ENCODE data around the gene SAT2.
"Not testable (repeated sequence)": the region's sequence is repeated elsewhere in the genome, so short reads cannot be mapped to it uniquely, and the experiment has no call there.

Gene SAT2

GRCh38 chr17:7633093-7633492, 5.5 kb upstream of the SAT2 start:
- DNase-seq: no peak

GRCh38 chr17:7632492-7632894, 4.9 kb upstream of the SAT2 start:
- no peak for DNase-seq

GRCh38 chr17:7631398-7632380, 4.1 kb upstream of the SAT2 start:
- no peak for DNase-seq

- DNase-seq: no peak
Observed at GRCh38 chr17:7629939-7630571, 2.4 kb upstream of the SAT2 start, which contains the start of gene SHBG. TSS of gene SHBG (plus strand) at chr17:7630135. CDS start at chr17:7630173, 38 bp downstream.

DNA sequence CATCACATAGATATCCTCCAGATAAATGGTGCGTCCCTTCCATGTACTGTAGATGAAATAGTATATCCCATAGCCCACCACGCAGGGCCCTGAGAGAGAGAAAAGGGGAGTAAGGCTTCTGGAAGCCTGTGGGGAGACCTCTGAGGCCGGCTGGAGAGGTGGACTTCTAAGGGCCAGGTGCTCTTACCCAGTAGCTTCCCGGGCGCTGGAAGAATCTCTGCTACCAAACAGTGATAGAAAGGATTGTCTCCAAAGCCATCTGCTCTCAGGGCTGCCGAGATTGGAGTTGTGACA, 718 bp downstream of the SAT2 start:
- no peak for DNase-seq

GRCh38 chr17:7626307-7626706, 1.3 kb downstream of the SAT2 start:
- DNase-seq: no peak

GRCh38 chr17:7625749-7626148, 1.9 kb downstream of the SAT2 start:
- not testable (repeated sequence) for DNase-seq

- DNase-seq: no peak
Observed at GRCh38 chr17:7623661-7624060, 4.0 kb downstream of the SAT2 start.

DNA sequence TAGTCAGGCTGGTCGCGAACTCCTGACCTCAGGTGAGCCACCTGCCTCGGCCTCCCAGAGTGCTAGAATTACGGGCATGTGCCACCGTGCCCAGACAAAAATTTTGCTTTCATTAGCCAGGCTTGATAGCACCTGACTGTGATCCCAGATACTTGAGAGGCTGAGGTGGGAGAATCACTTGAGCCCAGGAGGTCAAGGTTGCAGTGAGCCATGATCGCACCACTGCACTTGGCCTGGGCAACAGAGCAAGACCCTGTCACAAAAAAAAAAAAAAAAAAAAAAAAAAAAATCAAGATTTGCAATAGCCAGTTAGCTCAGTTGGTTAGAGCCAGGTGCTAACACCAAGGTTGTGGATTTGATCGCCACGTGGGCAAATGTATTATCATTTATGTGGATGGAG, 6.8 kb downstream of the SAT2 start:
- no peak for DNase-seq

- DNase-seq: no peak
Observed at GRCh38 chr17:7618608-7619007, 9.0 kb downstream of the SAT2 start.

DNA sequence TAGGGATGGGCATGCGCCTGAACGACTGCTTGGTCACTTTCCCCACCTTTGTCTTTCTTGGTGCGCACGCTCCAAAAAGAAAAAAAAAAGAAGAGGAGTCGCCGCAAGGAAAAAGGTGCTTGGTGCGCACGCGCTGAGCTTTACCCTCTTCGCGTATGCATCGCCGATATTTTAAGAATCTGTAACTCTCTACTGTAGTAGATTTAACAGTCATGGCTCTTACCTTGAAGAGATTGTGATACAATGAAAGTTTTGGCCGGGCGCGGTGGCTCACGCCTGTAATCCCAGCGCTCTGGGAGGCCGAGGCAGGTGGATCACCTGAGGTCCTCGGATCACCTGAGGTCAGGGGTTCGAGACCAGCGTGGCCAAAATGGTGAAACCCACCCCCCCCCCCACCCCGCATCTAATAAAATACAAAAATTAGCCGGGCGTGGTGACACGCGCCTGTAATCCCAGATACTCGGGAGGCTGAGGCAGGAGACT, 12.3 kb downstream of the SAT2 start:
- no peak for DNase-seq

GRCh38 chr17:7614425-7615264, 13.0 kb downstream of the SAT2 start, which contains the start of gene FXR2:
TSS of gene FXR2 (minus strand) at chr17:7614897. CDS start at chr17:7614532, 365 bp downstream.
- peak; percentile 97 for DNase-seq

- no peak for DNase-seq
Observed at GRCh38 chr17:7613769-7614424, 13.7 kb downstream of the SAT2 start.

DNA sequence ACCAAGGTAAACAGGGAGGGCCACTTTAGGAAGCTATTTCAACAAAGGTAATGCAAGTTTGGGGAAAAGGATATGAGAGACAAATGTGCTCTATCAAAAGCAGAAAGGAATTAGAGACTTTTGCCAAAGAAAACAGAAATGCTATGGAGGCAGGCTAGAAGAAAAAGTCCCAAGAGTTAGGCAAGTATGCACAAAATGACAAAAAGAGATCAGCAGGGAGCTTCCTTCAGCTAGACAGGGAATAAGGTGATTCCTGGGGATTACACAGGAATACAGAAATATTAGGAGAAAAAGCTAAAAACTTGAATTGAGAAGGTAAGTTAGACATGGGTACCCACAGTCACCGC, 15.4 kb downstream of the SAT2 start:
- no peak for DNase-seq

DNA sequence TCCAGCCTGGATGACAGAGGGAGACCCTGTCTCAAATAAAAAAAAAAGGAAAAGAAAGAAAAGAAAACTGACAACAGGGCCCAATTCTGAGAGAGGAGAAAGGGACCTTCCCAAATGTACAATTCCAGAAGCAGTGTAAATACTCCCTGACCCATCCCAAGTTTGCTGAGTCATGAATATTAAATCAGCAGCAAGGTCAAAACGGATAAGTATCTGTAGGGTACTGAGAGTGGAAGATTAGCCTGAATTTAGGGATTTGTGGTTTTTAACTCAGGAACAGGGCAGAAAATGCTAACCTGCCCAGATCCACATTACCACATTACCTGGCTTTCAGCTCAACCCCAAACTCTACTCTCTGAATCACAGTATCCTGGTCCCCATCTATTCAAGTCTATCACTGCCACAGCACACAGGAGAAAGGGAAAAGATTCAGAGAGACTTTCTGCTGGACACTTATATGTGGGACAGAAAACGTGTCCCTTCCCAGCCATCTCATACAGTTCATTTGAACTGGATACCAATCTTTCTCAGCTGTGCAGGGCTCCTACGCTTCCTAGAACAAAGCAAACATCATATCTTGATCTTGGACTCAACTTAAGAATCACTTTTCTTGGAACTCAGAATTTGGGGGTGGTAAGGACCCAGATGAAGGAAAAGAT, 15.9 kb downstream of the SAT2 start:
- DNase-seq: no peak

DNA sequence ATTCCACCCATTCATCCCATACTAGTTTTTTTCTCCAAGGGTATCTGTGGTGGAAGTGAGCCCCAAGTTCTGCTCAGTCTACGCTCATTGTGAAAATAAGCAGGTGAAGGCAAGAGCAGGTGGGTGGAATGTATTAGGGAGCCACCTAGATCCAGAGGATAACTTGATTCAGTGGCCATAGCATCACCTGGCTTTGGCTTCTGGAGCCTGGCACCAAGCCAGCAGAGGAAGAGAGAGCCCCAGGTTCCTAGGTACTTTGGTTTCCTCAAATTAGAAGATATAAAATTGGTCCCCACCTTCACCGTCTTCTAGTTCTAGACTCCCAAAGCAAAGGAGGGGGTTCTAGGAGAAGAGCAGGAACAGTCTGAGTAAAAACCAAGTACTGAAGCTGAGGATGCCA, 17.0 kb downstream of the SAT2 start:
- no peak for DNase-seq

DNA sequence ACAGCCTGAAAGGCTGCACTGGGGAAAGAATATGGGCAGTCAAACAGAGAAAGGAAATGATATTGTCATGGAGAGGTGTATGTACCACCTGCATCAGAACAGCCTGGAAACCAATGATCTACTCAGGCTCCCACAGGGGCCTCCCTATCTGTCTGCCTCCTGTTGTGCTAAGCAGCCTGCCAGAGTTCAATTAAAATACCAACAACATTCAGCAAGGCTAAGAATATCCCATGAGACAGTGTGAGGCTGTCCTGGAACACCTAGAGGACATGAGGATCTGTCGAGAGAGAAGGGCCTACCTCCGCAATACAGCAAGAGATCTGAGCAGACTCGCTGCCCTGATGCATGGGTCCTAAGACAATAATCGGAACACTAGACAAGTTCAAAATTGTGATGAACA, 21.3 kb downstream of the SAT2 start:
- no peak for DNase-seq

DNA sequence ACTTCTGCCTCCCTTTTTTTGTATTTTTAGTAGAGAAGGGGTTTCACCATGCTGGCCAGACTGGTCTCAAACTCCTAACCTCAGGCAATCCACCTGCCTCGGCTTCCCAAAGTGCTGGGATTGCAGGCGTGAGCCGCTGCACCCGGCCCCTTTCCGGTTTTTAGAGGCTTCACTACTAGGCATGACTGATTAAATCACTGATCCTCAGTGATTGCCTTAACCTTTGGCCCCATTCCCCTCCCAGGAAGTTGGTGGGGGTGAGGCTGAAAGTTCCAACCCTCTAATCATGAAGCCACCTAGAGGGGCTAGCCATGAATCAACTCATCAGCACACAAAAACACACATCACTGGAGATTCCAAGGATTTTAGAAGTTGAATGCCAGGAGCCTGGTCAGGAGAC, 30.1 kb downstream of the SAT2 start:
- DNase-seq: not testable (repeated sequence)

DNA sequence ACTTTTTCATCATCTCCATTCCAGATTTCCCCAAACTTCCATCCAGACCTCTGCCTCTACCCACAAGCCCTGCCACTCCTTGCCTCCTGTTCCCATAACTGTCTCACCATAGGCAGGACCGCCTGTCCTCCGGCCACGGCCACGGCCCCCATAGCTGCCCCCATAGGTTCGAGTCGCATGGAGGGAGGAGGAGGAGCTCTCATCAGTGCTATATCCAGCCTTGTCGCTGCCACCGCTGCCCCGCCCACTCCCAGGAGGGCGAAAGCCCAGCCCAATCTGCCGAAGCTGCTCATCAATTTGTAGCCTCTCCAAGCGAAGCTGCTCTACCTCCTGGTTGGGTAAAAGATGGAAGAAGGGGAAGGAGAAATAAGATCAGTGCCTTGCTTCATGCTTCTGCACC, 34.3 kb downstream of the SAT2 start:
- DNase-seq: no peak

DNA sequence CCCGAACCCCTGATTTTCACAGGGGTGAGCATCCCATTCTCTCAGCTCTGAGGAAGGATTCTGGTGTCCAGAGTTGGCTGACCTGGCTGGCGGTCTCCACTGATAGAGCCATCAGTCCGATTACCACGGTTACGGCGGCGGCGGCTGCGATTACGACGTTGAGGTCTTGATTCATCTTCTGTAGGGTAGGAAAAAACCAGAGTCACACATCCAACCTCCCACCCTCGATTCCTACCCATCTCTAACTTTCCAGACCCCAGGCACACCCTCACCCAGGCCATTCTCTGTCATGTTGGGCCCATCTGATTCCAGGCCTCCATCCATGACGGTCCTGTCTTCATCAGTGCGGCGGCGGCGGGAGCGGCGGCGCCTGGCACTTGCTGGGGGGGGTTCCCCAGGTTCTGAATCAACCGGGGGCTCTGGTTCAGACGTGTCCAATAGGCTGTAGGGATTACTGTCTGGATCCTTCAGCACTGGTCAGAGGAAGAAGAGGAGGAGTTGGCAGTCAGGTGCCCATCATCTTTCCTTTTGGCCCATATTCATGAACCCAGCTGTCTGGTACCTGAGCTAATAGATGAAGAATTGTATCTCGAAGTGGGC, 35.1 kb downstream of the SAT2 start:
- no peak for DNase-seq

- no peak for DNase-seq
Observed at GRCh38 chr17:7591596-7591995, 36.0 kb downstream of the SAT2 start.

GRCh38 chr17:7590743-7591142, 36.9 kb downstream of the SAT2 start:
- DNase-seq: no peak
